ENCODE data around the gene SMC1B. TPM values are rescaled to one million over a fixed set of nuclear protein-coding genes. Genes with fewer than 3 reads are reported as not detected.

SMC1B gene
- total and polyA plus RNA-seq, 2 of the 8 experiments (the other 6 are each of a cell fraction or from before 2014, with no cell fraction given), result 0.02 TPM; not detected in 1

DNA sequence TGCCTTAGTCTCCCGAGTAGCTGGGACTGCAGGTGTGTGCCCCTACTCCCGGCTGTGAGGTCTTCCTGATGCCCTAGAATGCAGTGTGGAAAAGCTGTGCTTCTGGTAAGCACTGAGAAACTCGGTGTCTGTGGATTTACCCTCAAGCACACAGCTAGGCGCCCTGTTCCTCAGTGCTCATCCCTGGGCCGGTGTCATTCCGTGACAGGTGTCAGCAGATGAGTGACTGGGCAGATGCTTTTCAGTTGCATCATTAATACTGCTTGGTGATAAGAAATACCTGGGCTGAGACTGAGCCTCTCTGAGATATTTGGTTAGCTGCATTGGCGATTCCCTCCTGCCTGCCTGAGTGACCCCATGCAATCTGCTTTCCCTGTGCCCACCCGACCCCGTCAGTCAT lies 81.9 kb downstream of the SMC1B start:
- no peaks in the 10 kb centered on the region for H3K79me1 ChIP-seq (ENCODE audit: low read depth, low read length)
- peaks cover 0 to 3% of the 10 kb centered on the region in 2 experiments for H4K20me1 ChIP-seq (replicated peaks in 1 of 2; ENCODE audit: control insufficient read depth in 1 of 2, insufficient read depth in 2 of 2, low read length in 2 of 2)
- H3K79me2 ChIP-seq (ENCODE audit: control insufficient read depth in 1 of 2, insufficient read depth in 2 of 2, low read length in 2 of 2), result no peaks in the 10 kb centered on the region
- no peaks in the 10 kb centered on the region for H3K9me3 ChIP-seq (ENCODE audit: insufficient read depth in 2 of 2, low read depth in 1 of 2, low read length in 1 of 2)
- H3K4me3 ChIP-seq (ENCODE audit: extremely low read depth in 1 of 4, insufficient read depth in 2 of 4, low read depth in 3 of 4, low read length in 4 of 4), result no peak overlapping the region
- H4K8ac ChIP-seq (ENCODE audit: extremely low read depth, insufficient read depth, low read length), result no peak overlapping the region
- 89% methylated on average over 9 of the region's 9 CpGs; no CpG with 5 or more reads in 1 of the 2 experiments for WGBS, 2 experiments (ENCODE audit: extremely low coverage in 1 of 2, insufficient coverage in 1 of 2, insufficient read length in 1 of 2, insufficient replicate concordance in 2 of 2, low coverage in 1 of 2, low lambda C conversion rate in 2 of 2, missing lambda C conversion rate in 1 of 2)
- H3K27ac ChIP-seq (ENCODE audit: low read depth, low read length), result no peak overlapping the region
- no peaks in the 10 kb centered on the region for H3K23me2 ChIP-seq (ENCODE audit: low read depth, low read length)
- TF ChIP-seq CHD2 (IDR thresholded peaks at IDR 0.05; ENCODE audit: low read length) (no peak), BRCA1 (IDR thresholded peaks at IDR 0.05; ENCODE audit: low read depth, low read length) (no peak), SAP30 (IDR thresholded peaks at IDR 0.05; ENCODE audit: insufficient read depth, insufficient replicate concordance, low read length) (no peak), ASH2L (IDR thresholded peaks at IDR 0.05; ENCODE audit: low read length) (no peak), TAF1 (IDR thresholded peaks at IDR 0.05; ENCODE audit: low read depth, low read length) (no peak), SP4 (IDR thresholded peaks at IDR 0.05; ENCODE audit: low read length) (no peak), CTBP2 (IDR thresholded peaks at IDR 0.05; ENCODE audit: borderline replicate concordance, insufficient read depth, insufficient read length, low read length) (no peak), EP300 (IDR thresholded peaks at IDR 0.05; ENCODE audit: borderline replicate concordance in 1 of 2, low read depth in 2 of 2, low read length in 2 of 2) (no peak)
- H3K18ac ChIP-seq (ENCODE audit: extremely low read depth, low read length), result no peak overlapping the region
- no peak overlapping the region for H2AK5ac ChIP-seq (ENCODE audit: low read depth, low read length)
- H3K14ac ChIP-seq (ENCODE audit: insufficient read length), result no peak overlapping the region
- H3K9ac ChIP-seq (replicated peaks in 1 of 4; ENCODE audit: extremely low read depth in 1 of 4, low read depth in 3 of 4, low read length in 3 of 4), result no peak overlapping the region
- no peaks in the 10 kb centered on the region for H3K27me3 ChIP-seq (replicated peaks in 1 of 4; ENCODE audit: control insufficient read depth in 3 of 4, extremely low read depth in 1 of 4, insufficient read depth in 3 of 4, low read length in 3 of 4)
- FAIRE-seq (no peak), DNase-seq (ENCODE audit: low read depth in 1 of 2, low spot score in 2 of 2) (no peak)
- CTCF ChIA-PET (ENCODE audit: partially characterized antibody), result interaction anchor here (0.6 to 1.8 kb wide), 3 partner anchors 8 to 48 kb away, joined by 3 to 5 read pairs (median 3); no protein-coding TSS in a partner anchor
- no peak overlapping the region for H2BK120ac ChIP-seq (replicated peaks; ENCODE audit: low read depth, low read length)
- H2BK15ac ChIP-seq (ENCODE audit: low read length), result no peak overlapping the region
- H3K56ac ChIP-seq (replicated peaks; ENCODE audit: insufficient read length, low read depth, low read length), result no peak overlapping the region
- H2AFZ ChIP-seq (ENCODE audit: low read length), result no peak overlapping the region
- no peak overlapping the region for H3K4me2 ChIP-seq (ENCODE audit: insufficient read depth in 1 of 2, low read depth in 2 of 2, low read length in 2 of 2)
- H3K4ac ChIP-seq (replicated peaks; ENCODE audit: insufficient read length, low read depth, low read length), result no peak overlapping the region
- H2BK5ac ChIP-seq (ENCODE audit: low read depth, low read length), result no peak overlapping the region; the same call in 1 of the 2 replicates
- H2BK12ac ChIP-seq (ENCODE audit: low read depth, low read length), result no peak overlapping the region
- no peak overlapping the region for H3K23ac ChIP-seq (ENCODE audit: insufficient read length)
- H4K5ac ChIP-seq (ENCODE audit: insufficient read length, low read depth, low read length), result no peak overlapping the region
- H3K36me3 ChIP-seq (ENCODE audit: control insufficient read depth in 2 of 4, insufficient read depth in 4 of 4, low read length in 3 of 4), result peaks cover 0 to 6% (median 5%) of the 10 kb centered on the region in 4 experiments; a peak in 5 of 8 replicates
- H4K91ac ChIP-seq (replicated peaks; ENCODE audit: insufficient read length, low read length), result no peak overlapping the region
- POLR2A ChIA-PET (ENCODE audit: partially characterized antibody), result no interaction called here
- no peaks in the 10 kb centered on the region for H3K4me1 ChIP-seq (replicated peaks in 1 of 4; ENCODE audit: control insufficient read depth in 3 of 4, insufficient read depth in 4 of 4, low read length in 3 of 4)
- H2BK20ac ChIP-seq (ENCODE audit: low read length), result no peak overlapping the region
